ENCODE data around the gene E2F4. TPM values are rescaled to one million over a fixed set of nuclear protein-coding genes. Genes with fewer than 3 reads are reported as not detected.

E2F4 gene
- total RNA-seq, 1 donor from 2014 or later = 133 TPM

GRCh38 chr16:67246756-67247191, 54.8 kb downstream of the E2F4 start:
- intact Hi-C loops (cut with micrococcal nuclease) = loop anchor here (1.0 to 10.0 kb wide), 7 partner anchors 10 to 418 kb away; partner anchors contain the start of genes ACD, C16orf86, CBFB and ENKD1

- intact Hi-C loops (cut with micrococcal nuclease) = loop anchor here (1.0 to 10.0 kb wide), 7 partner anchors 11 to 417 kb away; partner anchors contain the start of genes ACD, C16orf86, CBFB and ENKD1
These were observed 55.5 kb downstream of the E2F4 start, which contains the start of gene FHOD1 for GRCh38 chr16:67247192-67248072. Gene FHOD1, minus strand, starts transcription at chr16:67247481. Its CDS starts 71 bp downstream, at chr16:67247410.

GRCh38 chr16:67248073-67248400, 56.1 kb downstream of the E2F4 start:
- intact Hi-C loops (cut with micrococcal nuclease) = loop anchor here (5.0 to 10.0 kb wide), 2 partner anchors 91 to 417 kb away; partner anchors contain the start of genes ACD, C16orf86, ENKD1 and FBXL8

Other genes starting within 250 kb of the E2F4 start
- gene CES3, start 230.9 kb upstream of the E2F4 start, total RNA-seq = 7.9 and 10.9 TPM in 2 replicates
- 39.6 and 42.2 TPM in 2 replicates for gene CES4A, start 203.6 kb upstream of the E2F4 start, total RNA-seq
- gene CBFB, start 163.0 kb upstream of the E2F4 start, total RNA-seq = 235 and 240 TPM in 2 replicates
- gene PHAF1, start 82.2 kb upstream of the E2F4 start, total RNA-seq = 18.7 and 19.3 TPM in 2 replicates
- 8.1 and 8.3 TPM in 2 replicates for gene B3GNT9, start 41.2 kb upstream of the E2F4 start, total RNA-seq
- gene TRADD, start 32.2 kb upstream of the E2F4 start, total RNA-seq = 48.6 and 52.9 TPM in 2 replicates
- 32.7 and 34.4 TPM in 2 replicates for gene FBXL8, start 32.2 kb upstream of the E2F4 start, total RNA-seq
- gene HSF4, start 27.4 kb upstream of the E2F4 start, total RNA-seq = 39.3 and 43.9 TPM in 2 replicates
- 19.4 and 20.2 TPM in 2 replicates for gene NOL3, start 21.6 kb upstream of the E2F4 start, total RNA-seq
- 50.4 and 57.4 TPM in 2 replicates for gene MATCAP1, start 8.2 kb upstream of the E2F4 start, total RNA-seq
- 0.09 TPM in 1 of 2 replicates, not detected in the other for gene EXOC3L1, start 2.0 kb upstream of the E2F4 start, total RNA-seq
- gene ELMO3, start 7.0 kb downstream of the E2F4 start, total RNA-seq = 7.4 and 8.2 TPM in 2 replicates
- gene TMEM208, start 35.0 kb downstream of the E2F4 start, total RNA-seq = 46.2 and 51.2 TPM in 2 replicates
- gene FHOD1, start 55.3 kb downstream of the E2F4 start, total RNA-seq = 60.3 and 64.6 TPM in 2 replicates
- 2.9 and 3.3 TPM in 2 replicates for gene SLC9A5, start 56.8 kb downstream of the E2F4 start, total RNA-seq
- gene PLEKHG4, start 87.4 kb downstream of the E2F4 start, total RNA-seq = 19.5 and 21.3 TPM in 2 replicates
- gene KCTD19, start 134.6 kb downstream of the E2F4 start, total RNA-seq = 0.02 TPM in 1 of 2 replicates, not detected in the other
- not detected in 2 replicates for gene LRRC36, start 134.7 kb downstream of the E2F4 start, total RNA-seq
- not detected in 2 replicates for gene TPPP3, start 201.3 kb downstream of the E2F4 start, total RNA-seq
- 0.36 and 0.48 TPM in 2 replicates for gene ZDHHC1, start 224.3 kb downstream of the E2F4 start, total RNA-seq
- gene HSD11B2, start 239.0 kb downstream of the E2F4 start, total RNA-seq = 0.36 and 0.93 TPM in 2 replicates